Measurements from ENCODE around the gene IKBKE.

DNA sequence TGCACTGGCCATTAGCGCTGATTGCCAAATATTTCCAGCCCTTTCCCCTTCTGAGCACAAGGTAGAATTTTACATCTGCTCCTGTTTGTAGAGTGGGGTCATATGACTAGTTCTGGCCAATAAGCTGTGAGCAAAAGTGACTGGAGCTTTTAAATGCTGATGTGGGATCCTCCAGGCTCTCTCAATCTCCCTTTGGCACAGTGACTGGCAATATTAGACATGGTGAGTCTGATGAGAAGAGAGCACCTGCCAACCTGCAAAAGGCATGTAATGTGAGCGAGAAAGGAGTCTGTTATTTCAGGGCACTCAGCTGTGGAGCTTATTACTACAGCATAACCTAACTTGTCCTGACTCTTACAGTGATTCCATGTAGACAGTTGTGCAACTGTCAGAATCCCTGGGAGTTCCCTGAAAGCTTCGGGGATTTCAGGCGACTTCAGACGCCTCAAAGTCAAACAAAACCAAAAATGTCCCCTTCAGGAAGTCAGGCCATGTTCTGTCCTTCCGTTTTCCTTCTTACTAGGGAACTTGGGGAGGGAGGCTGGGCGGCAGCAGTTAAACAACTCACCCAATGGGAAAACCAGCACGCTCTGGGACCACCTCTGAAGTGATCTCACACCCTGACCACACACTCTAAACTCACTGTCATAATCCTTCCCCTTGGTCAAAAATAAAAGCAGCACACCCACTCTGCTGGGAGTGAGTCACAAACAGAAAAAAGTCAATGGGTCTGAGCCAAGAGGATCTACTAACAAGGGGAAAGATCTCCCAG lies 33.5 kb downstream of the IKBKE start:
- no peak for TF ChIP-seq SMC3 (IDR thresholded peaks at IDR 0.05)
- TF ChIP-seq, protein P1, sequence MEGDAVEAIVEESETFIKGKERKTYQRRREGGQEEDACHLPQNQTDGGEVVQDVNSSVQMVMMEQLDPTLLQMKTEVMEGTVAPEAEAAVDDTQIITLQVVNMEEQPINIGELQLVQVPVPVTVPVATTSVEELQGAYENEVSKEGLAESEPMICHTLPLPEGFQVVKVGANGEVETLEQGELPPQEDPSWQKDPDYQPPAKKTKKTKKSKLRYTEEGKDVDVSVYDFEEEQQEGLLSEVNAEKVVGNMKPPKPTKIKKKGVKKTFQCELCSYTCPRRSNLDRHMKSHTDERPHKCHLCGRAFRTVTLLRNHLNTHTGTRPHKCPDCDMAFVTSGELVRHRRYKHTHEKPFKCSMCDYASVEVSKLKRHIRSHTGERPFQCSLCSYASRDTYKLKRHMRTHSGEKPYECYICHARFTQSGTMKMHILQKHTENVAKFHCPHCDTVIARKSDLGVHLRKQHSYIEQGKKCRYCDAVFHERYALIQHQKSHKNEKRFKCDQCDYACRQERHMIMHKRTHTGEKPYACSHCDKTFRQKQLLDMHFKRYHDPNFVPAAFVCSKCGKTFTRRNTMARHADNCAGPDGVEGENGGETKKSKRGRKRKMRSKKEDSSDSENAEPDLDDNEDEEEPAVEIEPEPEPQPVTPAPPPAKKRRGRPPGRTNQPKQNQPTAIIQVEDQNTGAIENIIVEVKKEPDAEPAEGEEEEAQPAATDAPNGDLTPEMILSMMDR (IDR thresholded peaks at IDR 0.05): no peak
- no peak for TF ChIP-seq POLR2A (IDR thresholded peaks at IDR 0.05; ENCODE audit: low read length)
- TF ChIP-seq NFE2L2 (conservative IDR thresholded peaks at IDR 0.05; ENCODE audit: low read length): 0 out of 2 replicates have a peak, but pooled peaks have one; percentile 12
- no peak for TF ChIP-seq ZSCAN20 (CRISPR knock-in tag; IDR thresholded peaks at IDR 0.05)
- no peak for TF ChIP-seq ZFP36 (IDR thresholded peaks at IDR 0.05; ENCODE audit: borderline replicate concordance, partially characterized antibody)
- TF ChIP-seq EP300 (IDR thresholded peaks at IDR 0.05): no peak
- no peak for TF ChIP-seq BHLHE40 (IDR thresholded peaks at IDR 0.05; ENCODE audit: low read depth, low read length)
- no peak for TF ChIP-seq RNF2 (IDR thresholded peaks at IDR 0.05; ENCODE audit: borderline replicate concordance, low read depth)
